Stomach (tissue), 9 donors: ENCODE data around the gene FAM193B. TPM values are rescaled to one million over a fixed set of nuclear protein-coding genes. Genes with fewer than 3 reads are reported as not detected.

Experiments used
- DNase-seq, 2 donors: peaks; one replicate each; pipeline versions ENCODE4 v3.0.0 to v3.0.0-alpha.2; 2013 to 2019
- H3K27ac ChIP-seq, 5 donors: fragments of 200-600 bp in 4 of 5; sonication (generic) in 4 of 5; one replicate each; pipeline ENCODE4 v1.5.1; 2013 to 2019; ENCODE audit warnings: mild to moderate bottlenecking in 1 of 5, moderate library complexity in 1 of 5
- H3K27me3 ChIP-seq, 3 donors: fragments of 200-600 bp; sonication (generic); one replicate each; pipeline ENCODE4 v1.5.1; 2017 to 2019; ENCODE audit warnings: mixed run types in 1 of 3
- H3K36me3 ChIP-seq, 4 donors: fragments of 200-600 bp; sonication (generic); 1 replicate in 3 of 4; 2 replicates in 1 of 4; pipeline ENCODE4 v1.5.1; 2016 to 2019
- H3K4me1 ChIP-seq, 4 donors: fragments of 200-600 bp; sonication (generic); one replicate each; pipeline ENCODE4 v1.5.1; 2016 to 2019
- H3K4me3 ChIP-seq, 4 donors: fragments of 200-600 bp; sonication (generic) in 3 of 4; one replicate each; pipeline ENCODE4 v1.5.1; 2016 to 2019; ENCODE audit warnings: mild to moderate bottlenecking in 1 of 4
- H3K9me3 ChIP-seq, 4 donors: fragments of 200-600 bp; sonication (generic); one replicate each; pipeline ENCODE4 v1.5.1; 2016 to 2019
- EP300 ChIP-seq: sonication (generic); formaldehyde crosslinking; IDR thresholded peaks from one replicate; pipeline ENCODE4 v1.6.1; 2017; ENCODE audit warnings: antibody characterized with exemption
- POLR2A ChIP-seq, 4 donors: fragments of 450-650 bp; IDR thresholded peaks; one replicate each; pipeline ENCODE4 v1.6.1; 2016; ENCODE audit warnings: antibody characterized with exemption in 4 of 4, control low read depth in 2 of 4, mild to moderate bottlenecking in 1 of 4, moderate library complexity in 1 of 4
- POLR2AphosphoS5 ChIP-seq, 3 donors: sonication (generic); formaldehyde crosslinking; IDR thresholded peaks; one replicate each; pipeline ENCODE4 v1.6.1; 2016; ENCODE audit warnings: antibody characterized with exemption in 3 of 3
- WGBS, 5 donors: extraction: QIAGEN DNeasy Blood & Tissue Kit in 3 of 5; methylation state at CpG; one replicate each; pipeline versions ENCODE4 v1.1.5 to v1.1.7; 2013 to 2018; 5-methylcytosine and 5-hydroxymethylcytosine counted together
- intact Hi-C: fragments of 100-400 bp; cut with DNase I; formaldehyde crosslinking; loops from one replicate; pipeline ENCODE4 v1.15.1; 2023; ENCODE audit warnings: low total_unique reads
- polyA plus RNA-seq, 3 donors: library from polyadenylated mRNA; stranded (reverse); fragments of 200-250 nt; gene quantifications; one replicate each; pipeline ENCODE4 v1.2.3, GENCODE V29; 2013
- total RNA-seq, 5 donors: library from RNA; depleted of rRNA; stranded (reverse); fragments of >200 nt; gene quantifications; one replicate each; pipeline versions ENCODE4 v1.1.0 to v1.2.3, GENCODE V29; 2014 to 2016
- TF ChIP-seq, protein P1 (sequence below), 7 experiments: fragments of 450-650 bp in 4 of 7; fragments of 200-600 bp in 3 of 7; sonication (generic) in 3 of 7; IDR thresholded peaks; one replicate each; pipeline ENCODE4 v1.5.1; 2016 to 2019; ENCODE audit warnings: antibody characterized with exemption in 7 of 7, control low read depth in 2 of 7, mild to moderate bottlenecking in 1 of 7
- donor health status: healthy with polysubstance abuse.
- donor health status: Bipolar disorder and iron deficiency.
- donor health status: healthy.

Gene FAM193B
- total and polyA plus RNA-seq, 8 donors, result 40.4 to 316 (median 138) TPM

DNA sequence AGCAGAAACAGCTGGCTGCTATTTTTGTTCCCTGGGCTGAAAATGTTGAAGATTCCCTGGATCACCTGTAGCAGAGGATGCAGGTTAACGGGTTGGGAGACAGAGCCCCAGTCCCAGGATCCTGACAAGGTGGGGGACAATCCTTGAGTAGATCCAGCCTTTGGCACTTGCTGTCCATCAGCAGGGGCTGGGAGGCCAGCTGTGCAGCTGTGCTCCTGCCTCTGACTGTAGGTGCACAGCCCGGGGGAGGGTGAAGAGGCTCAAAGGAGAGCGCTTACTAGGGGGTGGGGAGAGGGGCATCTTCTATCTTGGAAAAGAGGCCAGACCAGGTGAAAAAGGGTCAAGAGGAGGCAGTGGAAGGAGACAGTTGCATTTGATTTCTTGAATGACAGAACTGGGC lies 34.1 kb downstream of the FAM193B start:
- no peak overlapping the region for H3K27ac ChIP-seq
- no peaks in the 10 kb centered on the region for H3K27me3 ChIP-seq
- 84 to 100% (median 96%) methylated on average over 3 of the region's 3 CpGs for WGBS, 5 donors
- peaks cover 8 to 25% (median 21%) of the 10 kb centered on the region in 4 donors for H3K4me1 ChIP-seq
- no peak overlapping the region for H3K4me3 ChIP-seq
- no peaks in the 10 kb centered on the region for H3K9me3 ChIP-seq
- H3K36me3 ChIP-seq, result peaks cover 42 to 67% (median 64%) of the 10 kb centered on the region in 4 donors
- intact Hi-C loops, result no loop called here
- TF ChIP-seq, protein P1, sequence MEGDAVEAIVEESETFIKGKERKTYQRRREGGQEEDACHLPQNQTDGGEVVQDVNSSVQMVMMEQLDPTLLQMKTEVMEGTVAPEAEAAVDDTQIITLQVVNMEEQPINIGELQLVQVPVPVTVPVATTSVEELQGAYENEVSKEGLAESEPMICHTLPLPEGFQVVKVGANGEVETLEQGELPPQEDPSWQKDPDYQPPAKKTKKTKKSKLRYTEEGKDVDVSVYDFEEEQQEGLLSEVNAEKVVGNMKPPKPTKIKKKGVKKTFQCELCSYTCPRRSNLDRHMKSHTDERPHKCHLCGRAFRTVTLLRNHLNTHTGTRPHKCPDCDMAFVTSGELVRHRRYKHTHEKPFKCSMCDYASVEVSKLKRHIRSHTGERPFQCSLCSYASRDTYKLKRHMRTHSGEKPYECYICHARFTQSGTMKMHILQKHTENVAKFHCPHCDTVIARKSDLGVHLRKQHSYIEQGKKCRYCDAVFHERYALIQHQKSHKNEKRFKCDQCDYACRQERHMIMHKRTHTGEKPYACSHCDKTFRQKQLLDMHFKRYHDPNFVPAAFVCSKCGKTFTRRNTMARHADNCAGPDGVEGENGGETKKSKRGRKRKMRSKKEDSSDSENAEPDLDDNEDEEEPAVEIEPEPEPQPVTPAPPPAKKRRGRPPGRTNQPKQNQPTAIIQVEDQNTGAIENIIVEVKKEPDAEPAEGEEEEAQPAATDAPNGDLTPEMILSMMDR (IDR thresholded peaks at IDR 0.05), result no peak
- no peak for TF ChIP-seq POLR2A (IDR thresholded peaks at IDR 0.05)
- no peak for TF ChIP-seq POLR2AphosphoS5 (IDR thresholded peaks at IDR 0.05)
- TF ChIP-seq EP300, result no peak
- no peak for DNase-seq

DNA sequence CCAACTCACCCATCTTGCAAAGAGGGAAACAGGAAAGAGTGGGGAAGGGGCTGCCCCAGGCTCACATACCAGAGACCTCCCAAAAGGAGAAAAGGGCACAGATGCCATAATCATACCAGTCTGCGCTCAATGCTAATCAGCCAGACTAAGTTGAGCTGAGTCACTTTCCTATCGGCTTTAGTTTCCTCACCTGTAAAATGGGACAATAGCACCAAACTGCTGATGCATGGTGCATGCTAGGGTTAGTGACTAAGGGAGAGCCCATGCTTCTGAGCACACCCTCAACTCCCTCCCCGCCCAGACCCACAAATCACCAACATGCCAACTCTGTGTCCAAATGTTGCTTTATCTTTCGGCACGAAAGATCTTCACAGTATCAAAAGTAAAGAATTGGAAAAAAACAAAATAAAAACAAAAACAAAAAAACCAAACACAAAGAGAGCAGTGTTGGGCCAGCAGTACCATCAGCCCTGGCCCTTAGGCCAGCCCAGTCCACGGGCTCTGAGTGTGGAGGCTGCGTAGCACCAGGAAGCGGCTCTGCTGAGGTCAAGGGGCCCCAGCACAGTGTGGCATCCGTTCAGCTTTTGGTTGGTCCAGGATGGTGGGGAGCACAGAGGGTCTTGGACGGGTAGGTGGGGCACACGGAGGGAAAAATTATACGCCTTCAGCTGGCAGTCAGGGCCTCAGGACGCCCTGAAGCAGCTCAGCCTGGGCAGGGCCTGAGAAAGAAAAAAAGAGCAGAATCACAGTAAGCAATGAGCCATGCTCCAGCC lies 34.7 kb downstream of the FAM193B start:
- no peaks in the 10 kb centered on the region for H3K27me3 ChIP-seq
- 81 to 93% (median 84%) methylated on average over 13 of the region's 13 CpGs for WGBS, 5 donors
- peaks cover 8 to 31% (median 27%) of the 10 kb centered on the region in 4 donors for H3K4me1 ChIP-seq
- intact Hi-C loops, result no loop called here
- no peak overlapping the region for H3K4me3 ChIP-seq
- H3K27ac ChIP-seq, result peak overlapping the region in 1 of 5 donors; percentile 5
- peaks cover 37 to 67% (median 64%) of the 10 kb centered on the region in 4 donors for H3K36me3 ChIP-seq
- DNase-seq, result no peak
- TF ChIP-seq POLR2AphosphoS5 (IDR thresholded peaks at IDR 0.05) (no peak), EP300 (no peak), POLR2A (IDR thresholded peaks at IDR 0.05) (no peak)
- TF ChIP-seq, protein P1 (IDR thresholded peaks at IDR 0.05), result no peak
- no peaks in the 10 kb centered on the region for H3K9me3 ChIP-seq

DNA sequence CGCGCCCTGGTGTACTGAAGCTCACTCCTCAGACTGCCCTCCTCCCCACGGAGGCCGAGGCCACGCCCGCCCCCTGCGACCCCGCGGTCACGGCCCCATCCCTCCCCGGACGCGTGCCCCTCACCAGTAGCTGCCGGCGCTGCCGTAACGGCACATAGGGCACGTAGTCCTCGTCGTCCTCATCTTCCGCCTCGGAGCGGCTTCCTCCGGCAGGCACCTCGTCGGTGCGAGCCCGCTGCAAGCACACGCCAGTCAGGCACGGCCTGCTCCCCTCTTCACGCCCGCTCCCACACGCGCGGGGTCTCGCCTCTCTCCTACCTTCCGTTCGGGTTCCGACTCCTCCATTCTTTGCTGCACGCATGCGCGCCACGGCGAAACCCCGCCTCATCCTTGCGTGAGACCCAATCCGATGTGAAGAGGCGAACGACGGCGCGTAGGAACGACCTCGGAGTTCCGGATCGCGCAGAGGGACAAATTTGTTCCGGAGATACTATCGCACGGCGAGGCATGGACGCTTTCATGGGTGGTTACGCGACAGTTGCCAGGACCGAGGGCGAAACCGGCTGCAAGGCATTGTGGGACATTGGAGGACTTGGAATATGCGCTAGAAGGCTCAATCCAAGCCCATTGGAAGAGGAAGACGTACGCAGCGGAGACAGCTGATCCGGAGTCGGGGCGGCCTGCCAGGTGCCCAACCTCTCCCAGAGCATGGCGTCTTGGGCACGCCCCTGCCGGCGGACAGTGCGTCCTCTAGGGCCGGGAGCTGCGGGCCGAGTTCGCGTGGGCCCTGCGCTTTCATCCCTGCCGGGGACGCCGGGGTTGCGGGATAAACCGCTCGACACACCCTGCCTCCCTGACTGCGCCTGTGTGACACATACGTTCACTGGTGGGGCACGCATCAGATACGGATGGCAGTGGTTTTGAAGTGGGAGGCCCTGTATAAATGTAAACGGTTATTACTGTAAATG lies 37.5 kb downstream of the FAM193B start, which contains the start of gene DDX41:
Gene DDX41, minus strand, starts transcription at position 361 of the 968 bp plus-strand sequence. Its CDS starts 16 bp downstream, at position 345.
- Histone ChIP-seq H3K4me3 (peak within 1 kb of the TSS; percentile 91 to 100 (median 97)), H3K27ac (peak within 1 kb of the TSS; percentile 80 to 91 (median 87)), H3K36me3 (peaks cover 52 to 67% (median 64%) of the 10 kb centered on the region in 4 donors), H3K27me3 (no peaks in the 10 kb centered on the region), H3K9me3 (no peaks in the 10 kb centered on the region), H3K4me1 (peaks cover 8 to 39% (median 30%) of the 10 kb centered on the region in 4 donors)
- WGBS, 5 donors, result 0 to 1% (median 0%) methylated on average over 72 to 96 of the region's 96 CpGs
- TF ChIP-seq POLR2AphosphoS5 (IDR thresholded peaks at IDR 0.05), result peak; percentile 87 to 99 (median 94)
- TF ChIP-seq POLR2A (IDR thresholded peaks at IDR 0.05), result no peak
- intact Hi-C loops, result no loop called here
- DNase-seq, result peak; percentile 97 to 99

DNA sequence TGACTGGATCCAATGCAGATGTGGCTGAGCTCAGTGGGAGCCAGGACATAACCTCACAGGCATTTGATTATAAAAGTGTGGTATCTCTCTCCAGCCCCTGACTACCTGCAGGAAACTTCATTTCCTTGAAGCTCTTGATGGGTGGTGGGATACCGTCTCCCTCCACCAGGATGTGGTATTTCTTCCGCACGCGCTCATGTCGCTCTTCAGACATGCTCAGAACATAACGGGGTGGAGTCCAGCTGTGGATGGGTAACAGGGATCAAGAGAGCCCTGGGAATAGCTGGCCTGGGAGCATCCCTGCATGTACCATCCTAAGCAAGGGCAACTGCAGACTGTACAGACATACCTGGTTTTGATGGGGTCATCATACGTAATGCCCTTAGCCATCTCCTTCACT lies 38.8 kb downstream of the FAM193B start:
- intact Hi-C loops, result no loop called here
- H3K4me1 ChIP-seq, result peaks cover 8 to 39% (median 32%) of the 10 kb centered on the region in 4 donors
- no peak overlapping the region for H3K27ac ChIP-seq
- H3K9me3 ChIP-seq, result no peaks in the 10 kb centered on the region
- peaks cover 51 to 67% (median 64%) of the 10 kb centered on the region in 4 donors for H3K36me3 ChIP-seq
- TF ChIP-seq POLR2AphosphoS5 (IDR thresholded peaks at IDR 0.05) (no peak), EP300 (no peak), POLR2A (IDR thresholded peaks at IDR 0.05) (no peak)
- TF ChIP-seq, protein P1 (IDR thresholded peaks at IDR 0.05), result no peak
- no peaks in the 10 kb centered on the region for H3K27me3 ChIP-seq
- peak overlapping the region in 3 of 4 donors; percentile 91 to 100 (median 99) for H3K4me3 ChIP-seq
- WGBS, 5 donors, result 77 to 91% (median 86%) methylated on average over 7 of the region's 7 CpGs
- DNase-seq, result no peak
